Measurements from ENCODE around the gene FIGN.

The FIGN gene

GRCh38 chr2:163730556-163730955, 5.3 kb downstream of the FIGN start:
- no peak for DNase-seq
- H3K36me3 ChIP-seq: no peaks in the 10 kb centered on the region
- H3K27me3 ChIP-seq: no peaks in the 10 kb centered on the region
- no peak overlapping the region for H3K4me3 ChIP-seq (ENCODE audit: low read depth, low read length)
- TF ChIP-seq, protein P1, sequence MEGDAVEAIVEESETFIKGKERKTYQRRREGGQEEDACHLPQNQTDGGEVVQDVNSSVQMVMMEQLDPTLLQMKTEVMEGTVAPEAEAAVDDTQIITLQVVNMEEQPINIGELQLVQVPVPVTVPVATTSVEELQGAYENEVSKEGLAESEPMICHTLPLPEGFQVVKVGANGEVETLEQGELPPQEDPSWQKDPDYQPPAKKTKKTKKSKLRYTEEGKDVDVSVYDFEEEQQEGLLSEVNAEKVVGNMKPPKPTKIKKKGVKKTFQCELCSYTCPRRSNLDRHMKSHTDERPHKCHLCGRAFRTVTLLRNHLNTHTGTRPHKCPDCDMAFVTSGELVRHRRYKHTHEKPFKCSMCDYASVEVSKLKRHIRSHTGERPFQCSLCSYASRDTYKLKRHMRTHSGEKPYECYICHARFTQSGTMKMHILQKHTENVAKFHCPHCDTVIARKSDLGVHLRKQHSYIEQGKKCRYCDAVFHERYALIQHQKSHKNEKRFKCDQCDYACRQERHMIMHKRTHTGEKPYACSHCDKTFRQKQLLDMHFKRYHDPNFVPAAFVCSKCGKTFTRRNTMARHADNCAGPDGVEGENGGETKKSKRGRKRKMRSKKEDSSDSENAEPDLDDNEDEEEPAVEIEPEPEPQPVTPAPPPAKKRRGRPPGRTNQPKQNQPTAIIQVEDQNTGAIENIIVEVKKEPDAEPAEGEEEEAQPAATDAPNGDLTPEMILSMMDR (IDR thresholded peaks at IDR 0.05; ENCODE audit: low read depth, low read length): no peak
- no peaks in the 10 kb centered on the region for H3K4me1 ChIP-seq
- no peaks in the 10 kb centered on the region for H3K9me3 ChIP-seq

DNA sequence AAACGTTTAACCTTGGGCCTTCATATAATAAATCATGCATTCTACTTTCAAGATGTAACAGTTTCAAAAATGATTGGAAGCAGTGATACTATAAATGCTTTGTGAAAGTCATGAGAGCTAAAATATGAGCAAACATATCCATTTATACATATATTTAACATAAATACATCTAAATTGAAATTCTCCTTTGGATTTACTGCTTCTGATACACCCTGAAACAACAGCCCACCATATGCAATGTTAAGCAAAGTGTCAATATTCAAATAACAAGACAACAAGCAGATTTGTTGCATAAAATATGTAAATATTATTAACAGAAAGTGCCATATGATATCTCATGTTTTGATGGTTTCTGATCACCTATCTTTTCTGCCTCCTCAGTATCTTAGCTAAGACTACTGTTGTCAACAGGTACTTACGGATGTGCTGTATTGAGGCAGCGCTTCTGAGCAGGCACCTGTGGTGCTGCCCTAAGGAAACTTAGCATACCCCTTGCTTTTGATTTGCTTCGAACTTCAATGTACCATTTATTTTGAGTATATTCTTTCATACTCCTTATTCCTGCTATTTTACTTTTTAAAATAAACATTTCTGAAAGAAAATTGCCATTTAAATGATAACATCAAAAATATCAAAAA, 6.1 kb downstream of the FIGN start:
- DNase-seq: no peak
- no peaks in the 10 kb centered on the region for H3K4me1 ChIP-seq
- H3K36me3 ChIP-seq: no peaks in the 10 kb centered on the region
- H3K27me3 ChIP-seq: no peaks in the 10 kb centered on the region
- H3K4me3 ChIP-seq (ENCODE audit: low read depth, low read length): no peak overlapping the region
- TF ChIP-seq, protein P1 (IDR thresholded peaks at IDR 0.05; ENCODE audit: low read depth, low read length): no peak
- no peaks in the 10 kb centered on the region for H3K9me3 ChIP-seq

DNA sequence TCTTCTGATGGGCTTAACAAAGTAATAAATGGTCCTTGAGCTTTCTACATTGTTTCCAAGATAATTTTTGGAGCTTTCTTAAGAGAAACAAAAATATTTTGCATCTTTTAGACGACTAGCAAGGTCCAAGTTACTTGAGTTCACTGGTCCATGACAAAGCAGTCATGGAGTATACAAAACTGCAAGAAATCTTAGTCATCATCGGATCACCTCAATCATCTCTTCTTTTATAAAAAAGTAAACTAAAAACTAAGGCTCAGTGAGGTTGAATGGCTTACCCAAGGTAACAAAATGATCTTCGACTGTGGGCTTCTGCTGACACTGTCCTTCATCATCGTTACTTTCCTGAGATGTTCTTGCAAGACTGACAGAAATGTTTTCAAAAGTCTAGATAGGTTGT, 11.9 kb downstream of the FIGN start:
- no peaks in the 10 kb centered on the region for H3K9me3 ChIP-seq
- H3K4me3 ChIP-seq (ENCODE audit: low read depth, low read length): no peak overlapping the region
- no peaks in the 10 kb centered on the region for H3K27me3 ChIP-seq
- TF ChIP-seq, protein P1 (IDR thresholded peaks at IDR 0.05; ENCODE audit: low read depth, low read length): no peak
- H3K4me1 ChIP-seq: no peaks in the 10 kb centered on the region
- H3K36me3 ChIP-seq: no peaks in the 10 kb centered on the region
- DNase-seq: no peak

- Histone ChIP-seq H3K27me3 (no peaks in the 10 kb centered on the region), H3K9me3 (no peaks in the 10 kb centered on the region)
Measured at GRCh38 chr2:163723348-163723747, 12.5 kb downstream of the FIGN start.

GRCh38 chr2:163719331-163719730, 16.5 kb downstream of the FIGN start:
- Histone ChIP-seq H3K27me3 (no peaks in the 10 kb centered on the region), H3K36me3 (no peaks in the 10 kb centered on the region), H3K4me1 (no peaks in the 10 kb centered on the region), H3K9me3 (no peaks in the 10 kb centered on the region), H3K4me3 (ENCODE audit: low read depth, low read length) (no peak overlapping the region)
- no peak for DNase-seq
- TF ChIP-seq, protein P1 (IDR thresholded peaks at IDR 0.05; ENCODE audit: low read depth, low read length): no peak

More at GRCh38 chr2:163723348-163723747, 12.5 kb downstream of the FIGN start:
- TF ChIP-seq, protein P1 (IDR thresholded peaks at IDR 0.05; ENCODE audit: low read depth, low read length): no peak
- H3K36me3 ChIP-seq: no peaks in the 10 kb centered on the region
- H3K4me1 ChIP-seq: no peaks in the 10 kb centered on the region
- no peak overlapping the region for H3K4me3 ChIP-seq (ENCODE audit: low read depth, low read length)
- no peak for DNase-seq

DNA sequence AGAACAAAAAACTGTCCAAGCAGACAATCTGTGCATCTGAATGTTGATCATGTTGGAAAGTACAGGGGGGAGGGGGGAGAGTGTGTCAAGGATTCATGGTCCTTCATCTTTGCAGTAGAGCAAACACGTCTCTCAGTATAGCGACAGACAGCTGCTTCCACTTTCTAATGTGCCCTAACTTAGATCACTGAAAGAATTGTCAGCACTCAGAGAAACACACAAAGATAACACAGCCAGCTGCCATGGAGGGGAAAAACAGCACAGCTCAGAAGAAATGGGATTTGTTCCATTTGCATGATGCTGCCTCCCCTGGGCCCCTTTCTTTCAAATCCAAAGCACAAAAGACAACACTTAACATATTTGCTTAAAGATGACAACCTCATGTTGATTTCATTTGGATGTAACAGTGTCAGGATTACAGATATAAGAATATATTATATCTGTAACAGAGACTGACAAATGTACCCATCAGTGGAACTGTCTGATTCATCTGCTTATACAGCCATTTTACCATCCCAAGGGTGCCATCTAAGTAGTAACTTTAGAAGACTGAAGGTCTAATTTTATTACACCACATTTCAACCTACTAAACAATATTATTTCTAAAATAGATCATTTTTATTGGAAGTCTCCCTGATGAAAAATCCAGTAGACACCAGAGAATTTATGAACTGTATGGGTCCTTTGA, 17.7 kb downstream of the FIGN start:
- no peaks in the 10 kb centered on the region for H3K27me3 ChIP-seq
- DNase-seq: peak; percentile 19
- TF ChIP-seq, protein P1 (IDR thresholded peaks at IDR 0.05; ENCODE audit: low read depth, low read length): no peak
- no peaks in the 10 kb centered on the region for H3K9me3 ChIP-seq
- peak overlapping the region; percentile 15; the same call in 1 of the 2 replicates for H3K4me3 ChIP-seq (ENCODE audit: low read depth, low read length)
- H3K36me3 ChIP-seq: no peaks in the 10 kb centered on the region
- H3K4me1 ChIP-seq: no peaks in the 10 kb centered on the region
